Measurements from ENCODE around the gene MSGN1. TPM values are rescaled to one million over a fixed set of nuclear protein-coding genes. Genes with fewer than 3 reads are reported as not detected.

The MSGN1 gene
- total RNA-seq, 1 donor from 2014 or later = not detected

DNA sequence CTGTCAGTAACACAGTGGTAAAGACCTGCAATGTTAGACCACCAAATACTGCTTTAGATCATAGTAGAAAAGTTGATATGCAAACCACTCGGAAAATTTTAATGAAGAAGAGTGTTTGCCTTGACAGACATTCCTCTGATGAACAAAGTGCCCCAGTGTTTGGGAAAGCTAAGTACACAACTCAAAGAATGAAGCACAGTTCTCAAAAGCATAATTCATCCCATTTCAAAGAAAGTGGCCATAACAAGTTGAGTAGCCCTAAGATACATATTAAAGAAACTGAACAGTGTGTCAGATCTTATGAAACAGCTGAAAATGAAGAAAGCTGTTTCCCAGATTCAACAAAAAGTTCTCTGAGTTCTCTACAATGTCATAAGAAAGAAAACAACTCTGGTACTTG, 34.8 kb upstream of the MSGN1 start:
- no peak for TF ChIP-seq CTCF (IDR thresholded peaks at IDR 0.05; ENCODE audit: unreplicated experiment)
- no peak overlapping the region for H3K27ac Mint-ChIP-seq (ENCODE audit: unreplicated experiment)
- peaks cover 4% of the 10 kb centered on the region for H3K36me3 Mint-ChIP-seq (ENCODE audit: low read depth, unreplicated experiment)
- H3K27me3 Mint-ChIP-seq (ENCODE audit: unreplicated experiment) = no peaks in the 10 kb centered on the region
- no peaks in the 10 kb centered on the region for H3K9me3 Mint-ChIP-seq (ENCODE audit: unreplicated experiment)
- H3K4me1 Mint-ChIP-seq (ENCODE audit: unreplicated experiment) = no peaks in the 10 kb centered on the region
- H3K4me3 Mint-ChIP-seq (ENCODE audit: unreplicated experiment) = no peak overlapping the region
- no peak for DNase-seq (ENCODE audit: low spot score)

GRCh38 chr2:17786727-17787126, 29.5 kb upstream of the MSGN1 start:
- H3K4me3 Mint-ChIP-seq (ENCODE audit: unreplicated experiment) = no peak overlapping the region
- no peaks in the 10 kb centered on the region for H3K36me3 Mint-ChIP-seq (ENCODE audit: low read depth, unreplicated experiment)
- H3K4me1 Mint-ChIP-seq (ENCODE audit: unreplicated experiment) = no peaks in the 10 kb centered on the region
- no peaks in the 10 kb centered on the region for H3K9me3 Mint-ChIP-seq (ENCODE audit: unreplicated experiment)
- no peak for DNase-seq (ENCODE audit: low spot score)
- no peak overlapping the region for H3K27ac Mint-ChIP-seq (ENCODE audit: unreplicated experiment)
- TF ChIP-seq CTCF (IDR thresholded peaks at IDR 0.05; ENCODE audit: unreplicated experiment) = no peak
- peaks cover 5% of the 10 kb centered on the region for H3K27me3 Mint-ChIP-seq (ENCODE audit: unreplicated experiment)

DNA sequence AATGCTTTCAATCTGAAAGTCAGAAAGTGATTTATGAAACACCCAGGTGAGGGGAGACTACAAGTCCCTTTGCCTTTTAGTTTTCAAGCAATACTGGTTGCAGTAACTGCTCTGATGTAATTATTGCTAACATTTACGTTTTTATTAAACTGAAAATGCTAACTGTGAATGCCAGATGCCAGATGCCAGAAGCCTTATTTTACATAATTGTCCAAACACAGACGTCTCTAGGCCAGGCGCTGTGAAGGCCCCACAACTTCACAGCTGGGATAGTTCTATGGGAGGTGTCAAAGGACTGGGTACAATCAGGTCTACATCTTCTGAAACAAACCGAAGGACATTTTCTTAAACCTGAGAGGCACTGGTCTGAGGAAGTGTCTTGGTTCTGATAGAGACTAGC, 27.5 kb upstream of the MSGN1 start:
- Mint-ChIP-seq H3K36me3 (ENCODE audit: low read depth, unreplicated experiment) (no peaks in the 10 kb centered on the region), H3K27me3 (ENCODE audit: unreplicated experiment) (peaks cover 5% of the 10 kb centered on the region), H3K9me3 (ENCODE audit: unreplicated experiment) (no peaks in the 10 kb centered on the region), H3K4me3 (ENCODE audit: unreplicated experiment) (no peak overlapping the region), H3K27ac (ENCODE audit: unreplicated experiment) (no peak overlapping the region), H3K4me1 (ENCODE audit: unreplicated experiment) (no peaks in the 10 kb centered on the region)
- no peak for DNase-seq (ENCODE audit: low spot score)
- no peak for TF ChIP-seq CTCF (IDR thresholded peaks at IDR 0.05; ENCODE audit: unreplicated experiment)

- Mint-ChIP-seq H3K27ac (ENCODE audit: unreplicated experiment) (no peak overlapping the region), H3K4me3 (ENCODE audit: unreplicated experiment) (no peak overlapping the region), H3K4me1 (ENCODE audit: unreplicated experiment) (no peaks in the 10 kb centered on the region), H3K27me3 (ENCODE audit: unreplicated experiment) (peaks cover 5% of the 10 kb centered on the region), H3K9me3 (ENCODE audit: unreplicated experiment) (no peaks in the 10 kb centered on the region), H3K36me3 (ENCODE audit: low read depth, unreplicated experiment) (no peaks in the 10 kb centered on the region)
- DNase-seq (ENCODE audit: low spot score) = no peak
- TF ChIP-seq CTCF (IDR thresholded peaks at IDR 0.05; ENCODE audit: unreplicated experiment) = no peak
These were observed 25.7 kb upstream of the MSGN1 start for GRCh38 chr2:17790536-17790935.

DNA sequence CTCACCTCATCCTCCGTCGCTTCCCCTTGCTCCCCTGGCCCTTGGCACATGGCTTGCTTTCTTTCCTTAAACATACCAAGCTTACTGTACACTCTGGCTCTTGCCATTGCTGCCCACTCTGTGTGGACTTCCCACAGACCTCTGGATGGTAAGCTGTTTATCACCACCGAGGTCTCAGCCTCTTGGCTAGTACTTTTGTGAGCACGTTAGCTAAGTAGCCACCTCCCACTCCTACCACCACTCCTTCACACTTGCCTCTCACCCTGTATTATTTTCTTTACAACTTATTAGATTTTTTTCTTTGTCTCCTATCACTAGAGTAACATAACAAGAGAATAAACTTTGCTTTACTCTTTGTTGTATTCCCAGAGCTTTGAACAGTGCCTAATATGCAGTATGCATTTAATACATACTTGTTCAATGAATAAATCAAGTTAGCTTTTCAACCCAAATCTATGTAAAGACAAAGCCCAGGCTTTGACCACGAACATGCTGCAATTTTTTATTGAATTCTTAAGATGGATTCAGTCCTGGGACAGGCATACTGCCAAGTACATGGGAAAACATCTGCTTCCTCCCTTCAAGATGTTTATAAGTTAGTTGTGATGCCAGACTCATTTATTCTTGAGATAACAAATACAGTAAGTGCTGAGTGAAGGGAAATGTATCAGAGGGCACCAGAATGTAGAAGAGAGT, 25.0 kb upstream of the MSGN1 start:
- no peak overlapping the region for H3K27ac Mint-ChIP-seq (ENCODE audit: unreplicated experiment)
- DNase-seq (ENCODE audit: low spot score) = no peak
- TF ChIP-seq CTCF (IDR thresholded peaks at IDR 0.05; ENCODE audit: unreplicated experiment) = no peak
- H3K9me3 Mint-ChIP-seq (ENCODE audit: unreplicated experiment) = no peaks in the 10 kb centered on the region
- H3K36me3 Mint-ChIP-seq (ENCODE audit: low read depth, unreplicated experiment) = no peaks in the 10 kb centered on the region
- H3K4me1 Mint-ChIP-seq (ENCODE audit: unreplicated experiment) = no peaks in the 10 kb centered on the region
- peaks cover 5% of the 10 kb centered on the region for H3K27me3 Mint-ChIP-seq (ENCODE audit: unreplicated experiment)
- no peak overlapping the region for H3K4me3 Mint-ChIP-seq (ENCODE audit: unreplicated experiment)

All from endothelial cell (in vitro differentiated cells).